Measurements from ENCODE around the gene PHLDA2.

PHLDA2 gene

DNA sequence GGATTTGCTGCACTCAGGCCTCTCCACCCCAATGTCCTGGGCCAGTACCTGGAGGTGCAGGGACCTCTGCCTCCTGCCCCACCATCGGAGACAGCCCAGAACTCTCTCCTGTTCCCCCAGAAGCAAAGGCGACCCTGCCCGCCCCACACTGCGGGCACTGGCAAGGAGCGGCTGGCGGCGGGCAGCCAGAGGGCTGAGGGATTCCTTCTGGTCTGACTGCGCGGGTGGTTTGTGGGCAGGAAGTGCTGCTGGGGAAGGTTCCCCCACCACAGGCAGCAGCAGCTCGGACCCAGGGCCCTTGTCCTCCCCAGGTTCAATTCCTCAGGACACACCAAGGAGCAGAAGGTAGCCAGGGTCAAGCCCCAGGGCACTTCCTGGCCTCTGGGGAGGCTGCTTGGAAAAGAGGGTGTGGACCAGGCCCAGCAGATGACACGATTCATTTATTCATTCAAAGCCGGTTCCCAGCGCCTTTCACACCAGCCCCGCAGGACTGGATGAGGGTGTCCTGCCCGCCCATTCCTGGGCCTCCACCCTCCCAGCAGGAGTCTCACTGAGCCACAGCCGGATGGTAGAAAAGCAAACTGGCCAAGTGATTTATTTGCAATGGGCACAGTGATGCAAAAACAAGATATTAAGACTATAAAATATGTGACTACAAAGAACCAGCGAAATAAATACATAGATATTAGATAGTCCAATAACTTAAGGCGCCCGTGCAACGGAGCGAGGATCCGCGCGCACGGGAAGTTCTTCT, 1.2 kb downstream of the PHLDA2 start:
- DNase-seq, result no peak

- DNase-seq, result no peak
Measured at GRCh38 chr11:2927121-2927800, 2.0 kb downstream of the PHLDA2 start.

GRCh38 chr11:2926611-2927051, 2.6 kb downstream of the PHLDA2 start:
- no peak for DNase-seq

DNA sequence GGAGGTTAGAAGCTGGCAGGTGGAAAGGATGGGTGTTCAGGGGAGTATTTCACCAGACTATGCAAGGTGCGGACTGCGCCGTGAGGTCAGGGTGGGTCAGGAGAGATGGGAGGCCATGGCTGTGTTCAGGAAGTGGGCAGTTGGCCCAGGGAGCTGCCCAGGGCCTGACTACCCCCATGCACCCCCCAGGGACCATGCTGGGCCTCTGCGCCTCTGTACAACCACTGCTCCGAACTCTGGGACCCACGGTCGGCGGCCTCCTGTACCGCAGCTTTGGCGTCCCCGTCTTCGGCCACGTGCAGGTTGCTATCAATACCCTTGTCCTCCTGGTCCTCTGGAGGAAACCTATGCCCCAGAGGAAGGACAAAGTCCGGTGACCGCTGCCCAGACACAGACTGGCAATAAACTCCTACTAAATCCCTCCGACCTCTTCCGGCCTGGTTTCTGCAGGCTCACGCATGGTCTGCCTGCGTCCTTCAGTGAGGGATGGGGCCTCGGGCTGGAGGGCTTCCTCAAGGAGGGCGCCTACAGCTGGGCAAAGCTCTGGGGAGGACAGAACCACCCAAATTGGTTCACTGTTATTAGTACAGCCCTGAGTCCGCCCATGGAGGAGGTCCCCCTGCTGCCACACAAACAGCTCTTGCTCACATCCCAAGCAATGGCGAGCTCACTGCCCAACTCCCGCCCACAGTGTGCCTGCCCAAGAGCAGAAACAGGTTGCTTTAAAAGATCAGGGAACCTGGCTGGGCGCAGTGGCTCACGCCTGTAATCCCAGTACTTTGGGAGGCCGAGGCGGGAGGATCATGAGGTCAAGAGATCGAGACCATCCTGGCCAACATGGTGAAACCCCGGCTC, 4.2 kb downstream of the PHLDA2 start:
- no peak for DNase-seq

GRCh38 chr11:2924381-2924780, 4.8 kb downstream of the PHLDA2 start:
- DNase-seq, result no peak

GRCh38 chr11:2923446-2924375, 5.5 kb downstream of the PHLDA2 start:
- no peak for DNase-seq

- no peak for DNase-seq
Measured at GRCh38 chr11:2922655-2923054, 6.6 kb downstream of the PHLDA2 start.

DNA sequence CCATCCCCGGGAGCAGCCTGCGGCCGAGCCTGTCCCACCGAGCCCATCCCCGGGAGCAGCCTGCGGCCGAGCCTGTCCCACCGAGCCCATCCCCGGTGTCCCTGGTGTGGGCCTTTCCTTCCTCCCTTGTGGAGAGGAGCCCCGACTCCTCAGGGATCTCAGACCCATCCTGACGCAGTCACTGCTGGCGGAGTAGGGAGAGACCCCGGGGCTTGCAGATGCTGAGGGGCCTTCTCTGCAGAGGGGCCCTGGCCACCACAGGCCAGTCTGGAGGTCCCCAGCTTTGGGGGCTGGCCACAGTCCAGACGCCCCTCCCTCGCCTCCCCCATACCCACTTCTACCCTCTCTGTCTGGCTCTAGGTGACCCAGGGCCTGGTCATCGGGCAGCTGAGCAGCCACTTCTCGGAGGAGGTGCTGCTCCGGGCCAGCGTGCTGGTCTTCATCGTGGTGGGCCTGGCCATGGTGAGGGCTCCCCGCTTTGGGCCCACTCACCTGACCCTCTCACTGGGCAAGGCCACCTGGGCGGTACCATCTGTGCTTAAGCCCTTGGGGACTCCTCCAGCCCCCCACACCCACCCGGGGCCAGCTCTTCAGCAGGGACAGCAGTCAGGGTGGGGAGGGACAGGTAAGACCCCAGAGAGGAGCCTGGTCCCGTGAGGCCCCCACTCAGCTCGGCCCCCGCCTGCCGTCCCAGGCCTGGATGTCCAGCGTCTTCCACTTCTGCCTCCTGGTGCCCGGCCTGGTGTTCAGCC, 7.3 kb downstream of the PHLDA2 start:
- no peak for DNase-seq

DNA sequence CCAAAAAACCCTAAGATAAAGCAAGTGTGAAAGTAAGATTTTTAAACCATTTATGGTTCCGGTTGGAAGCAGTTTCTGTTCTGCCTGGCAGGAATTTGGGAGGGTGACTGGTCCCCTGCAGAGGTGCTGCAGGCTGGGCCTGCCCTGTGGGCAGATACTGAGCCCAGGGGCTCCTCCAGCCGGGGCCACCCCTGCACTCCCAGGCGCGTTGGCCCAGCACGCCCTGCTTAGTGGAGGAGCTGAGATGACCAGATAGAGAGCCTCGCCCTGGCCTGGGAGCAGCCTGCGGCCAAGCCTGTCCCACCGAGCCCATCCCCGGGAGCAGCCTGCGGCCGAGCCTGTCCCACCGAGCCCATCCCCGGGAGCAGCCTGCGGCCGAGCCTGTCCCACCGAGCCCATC, 8.0 kb downstream of the PHLDA2 start:
- no peak for DNase-seq

GRCh38 chr11:2920343-2920742, 8.9 kb downstream of the PHLDA2 start:
- DNase-seq, result no peak

DNA sequence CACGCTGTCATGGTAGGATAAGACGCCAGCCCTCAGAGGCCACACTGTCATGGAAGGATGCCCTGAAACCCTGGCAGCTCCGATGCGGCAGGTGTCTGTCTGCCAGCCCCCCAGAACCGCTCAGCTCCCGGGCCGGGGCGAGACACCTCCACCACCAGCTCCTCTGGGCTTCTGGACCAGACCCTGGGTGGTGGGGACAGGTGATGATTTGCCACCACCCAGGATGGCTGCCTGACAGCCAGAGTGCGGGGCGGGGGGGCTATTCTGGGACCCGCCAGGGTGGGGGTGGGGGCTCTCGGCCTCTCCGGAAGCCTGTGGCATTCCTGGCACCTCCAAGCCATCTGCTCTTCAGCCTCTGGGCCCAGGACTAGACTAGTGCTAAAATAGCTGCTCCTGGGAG, 9.4 kb downstream of the PHLDA2 start:
- no peak for DNase-seq

- DNase-seq, result no peak
Measured at GRCh38 chr11:2919188-2919587, 10.0 kb downstream of the PHLDA2 start.

DNA sequence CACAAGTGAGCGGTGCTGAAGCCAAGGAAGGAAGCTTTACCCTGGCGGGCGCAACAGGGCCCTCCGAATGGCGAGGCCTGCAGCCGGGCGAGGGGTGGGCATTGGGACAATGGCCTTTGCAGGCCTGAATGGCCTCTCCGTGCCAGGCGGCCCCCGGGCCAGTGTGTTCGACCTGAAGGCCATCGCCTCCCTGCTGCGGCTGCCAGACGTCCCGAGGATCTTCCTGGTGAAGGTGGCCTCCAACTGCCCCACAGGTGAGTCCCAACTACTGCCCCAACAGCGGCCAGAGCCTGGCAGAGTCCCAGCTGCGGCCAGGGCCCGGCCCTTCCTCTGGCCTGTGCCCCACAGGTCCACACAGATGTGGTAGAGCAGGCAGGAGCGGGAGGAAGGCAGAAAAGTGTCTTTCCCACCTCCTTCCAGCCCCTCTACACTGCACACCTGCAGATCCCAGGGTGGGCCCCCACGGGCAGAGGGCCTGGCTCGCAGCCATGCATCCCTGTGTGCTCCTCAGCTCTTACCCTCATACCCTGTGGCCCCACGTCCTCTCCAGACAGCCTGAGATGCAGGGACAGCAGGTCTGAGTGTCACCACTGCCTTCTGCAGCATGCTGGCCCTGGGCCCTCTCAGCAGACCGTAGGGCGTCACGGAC, 11.3 kb downstream of the PHLDA2 start:
- DNase-seq, result no peak

DNA sequence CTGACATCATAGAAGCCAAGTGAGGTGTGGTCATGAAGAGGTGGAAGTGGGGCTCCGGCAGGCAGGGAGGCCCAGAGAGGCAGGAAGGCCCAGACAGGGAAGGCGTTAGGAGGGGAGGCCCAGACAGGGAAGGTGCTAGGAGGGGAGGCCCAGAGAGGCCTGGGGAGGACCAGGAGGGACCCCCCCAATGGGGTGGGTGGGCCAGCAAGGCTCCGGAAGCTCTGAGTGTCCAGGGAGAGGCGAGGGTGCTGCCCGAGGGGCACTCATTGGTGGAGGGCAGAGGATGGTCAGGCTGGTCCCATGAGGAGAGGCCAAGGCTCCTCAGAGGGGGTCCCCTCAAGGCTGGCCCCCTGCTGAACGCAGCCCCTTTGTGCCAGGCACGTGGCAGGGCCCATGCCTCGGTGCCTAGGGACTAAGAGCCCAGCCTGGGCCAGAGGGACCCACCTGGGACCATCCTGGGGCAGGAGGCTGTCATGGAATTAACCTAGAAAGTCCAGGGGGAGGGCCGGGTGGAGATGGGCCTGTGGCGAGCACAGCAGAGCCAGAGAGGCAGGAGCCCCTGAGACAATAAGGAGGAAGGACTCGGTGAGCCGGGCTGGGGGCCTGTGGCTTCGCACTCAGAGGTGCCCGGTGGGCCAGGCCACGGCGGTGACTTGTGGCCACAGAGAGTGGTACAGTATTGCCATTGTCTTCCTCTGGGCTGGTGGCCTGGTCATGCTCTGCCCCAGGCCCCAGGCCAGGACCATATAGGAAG, 12.2 kb downstream of the PHLDA2 start:
- DNase-seq, result no peak

- DNase-seq, result no peak
Measured at GRCh38 chr11:2916114-2916891, 12.9 kb downstream of the PHLDA2 start.

DNA sequence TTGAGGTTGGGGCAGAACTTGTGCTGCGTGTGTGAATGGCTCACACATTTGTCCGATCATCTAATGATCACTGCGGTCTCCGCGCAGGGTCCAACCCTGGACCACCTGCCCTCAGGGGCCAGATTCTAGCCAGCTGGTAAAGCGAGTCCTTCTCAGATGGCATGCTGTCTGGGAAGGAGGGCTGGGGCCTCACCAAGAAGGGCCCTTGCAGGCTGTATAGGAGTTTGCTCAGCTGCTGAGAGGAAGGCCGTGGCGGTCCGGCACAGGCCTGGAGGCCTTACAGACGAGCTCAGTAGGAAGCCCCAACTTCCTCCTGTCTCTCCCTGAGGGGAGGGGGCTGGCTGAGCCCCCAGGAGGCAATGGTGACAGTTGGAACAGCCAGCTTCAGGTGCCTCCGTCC, 13.7 kb downstream of the PHLDA2 start:
- DNase-seq, result no peak

DNA sequence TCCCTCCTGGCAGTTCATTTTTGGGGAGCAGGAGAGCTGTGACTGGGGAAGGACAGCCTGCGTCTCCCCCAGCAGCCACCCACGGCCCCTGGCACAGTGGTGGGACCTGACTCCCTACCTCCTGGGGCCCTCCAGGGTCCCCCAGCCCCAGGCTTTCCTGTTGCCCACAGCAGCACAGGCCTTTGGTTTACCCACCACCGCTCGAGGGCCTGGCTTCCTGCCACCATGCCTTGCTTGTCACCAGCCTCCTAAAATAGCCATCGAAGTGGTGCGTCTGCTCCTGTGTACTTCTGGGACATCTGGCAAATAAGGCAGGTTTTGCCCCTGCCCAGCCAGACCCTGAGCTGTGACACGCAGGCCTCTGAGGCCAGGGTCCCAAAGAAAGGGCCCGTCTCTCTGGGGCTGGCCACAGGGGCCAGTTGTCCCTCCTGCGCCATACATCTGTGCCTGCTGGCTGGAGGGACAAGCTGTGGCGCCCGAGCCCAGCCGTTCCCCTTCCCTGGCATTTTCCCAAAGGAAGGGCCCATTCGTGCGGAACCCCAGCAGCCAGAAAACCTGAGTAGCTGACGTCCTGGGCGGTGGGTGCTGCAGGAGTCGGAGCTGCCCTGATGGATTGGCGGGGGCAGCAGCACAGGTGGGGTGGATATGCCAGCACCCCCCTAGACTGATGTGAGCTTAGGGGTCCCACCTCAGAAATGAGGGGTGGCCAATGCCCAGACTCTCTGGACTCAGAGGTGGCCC, 14.6 kb downstream of the PHLDA2 start:
- no peak for DNase-seq

- DNase-seq, result no peak
Measured at GRCh38 chr11:2913776-2914175, 15.4 kb downstream of the PHLDA2 start.

- DNase-seq, result no peak
Measured at GRCh38 chr11:2913019-2913431, 16.2 kb downstream of the PHLDA2 start.
